Muscle layer of duodenum (tissue), 2 donors: Measurements from ENCODE around the gene PRKAR1B.

Experiments
- H3K27ac ChIP-seq: one replicate; pipeline ENCODE4 v1.7.0; 2013; ENCODE audit warnings: mild to moderate bottlenecking, low read length
- H3K27me3 ChIP-seq: one replicate; pipeline ENCODE4 v1.7.0; 2013; ENCODE audit warnings: low read depth, mild to moderate bottlenecking, control low read depth, low read length
- H3K36me3 ChIP-seq, 2 donors: one replicate each; pipeline ENCODE4 v1.7.0; 2013; ENCODE audit warnings: low read length in 2 of 2, control low read depth in 1 of 2, mild to moderate bottlenecking in 1 of 2; ENCODE audit not compliant: insufficient read depth in 2 of 2, control insufficient read depth in 1 of 2
- H3K4me1 ChIP-seq, 2 donors: one replicate each; pipeline ENCODE4 v1.7.0; 2013; ENCODE audit warnings: low read length in 2 of 2, mild to moderate bottlenecking in 2 of 2, control low read depth in 1 of 2, moderate library complexity in 1 of 2; ENCODE audit not compliant: insufficient read depth in 2 of 2, control insufficient read depth in 1 of 2
- H3K4me3 ChIP-seq, 2 donors: one replicate each; pipeline ENCODE4 v1.7.0; 2013; ENCODE audit warnings: low read length in 2 of 2, low read depth in 1 of 2, mild to moderate bottlenecking in 1 of 2
- H3K9me3 ChIP-seq, 2 donors: one replicate each; pipeline ENCODE4 v1.7.0; 2013; ENCODE audit warnings: low read length in 2 of 2, control low read depth in 1 of 2, mild to moderate bottlenecking in 1 of 2; ENCODE audit not compliant: control insufficient read depth in 1 of 2
- donor health status: healthy.

Gene PRKAR1B

DNA sequence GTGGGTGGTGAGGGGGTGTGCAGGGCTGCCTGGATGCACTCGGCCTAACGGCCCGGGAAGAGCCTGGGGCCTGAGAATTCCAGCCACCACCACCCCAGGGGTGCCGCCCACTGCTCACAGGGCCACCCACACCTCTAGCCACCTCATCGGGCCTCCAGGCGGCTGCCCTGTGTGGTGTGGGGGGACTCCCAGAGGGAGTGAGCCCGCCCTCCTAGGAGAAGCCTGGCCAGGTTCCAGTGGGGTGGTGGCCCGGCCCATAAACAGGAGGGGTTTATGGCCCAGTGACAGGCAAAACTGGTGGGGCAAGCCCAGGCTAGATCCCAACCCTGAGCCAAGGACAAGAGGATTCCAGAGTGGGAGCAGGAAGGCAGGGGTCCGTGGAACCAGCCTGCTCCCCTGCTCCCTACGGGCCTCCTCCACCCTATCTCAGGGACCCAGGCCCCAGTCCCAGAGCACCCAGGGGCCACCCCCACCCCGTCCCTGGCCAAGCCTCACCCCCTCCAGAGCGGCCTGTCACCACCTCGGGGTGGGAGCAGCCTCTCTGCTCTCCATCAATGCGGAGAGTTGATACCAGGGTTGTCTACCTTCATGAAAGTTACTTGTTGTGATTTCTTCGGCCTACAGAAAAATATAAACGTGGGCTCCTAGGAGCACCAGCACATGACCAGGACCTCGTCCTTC lies 187.2 kb downstream of the PRKAR1B start:
- Histone ChIP-seq H3K27me3 (no peaks in the 10 kb centered on the region), H3K4me3 (no peak overlapping the region), H3K4me1 (peaks cover 0 to 5% of the 10 kb centered on the region in 2 donors), H3K27ac (no peak overlapping the region), H3K36me3 (no peaks in the 10 kb centered on the region), H3K9me3 (no peaks in the 10 kb centered on the region)

- Histone ChIP-seq H3K27me3 (no peaks in the 10 kb centered on the region), H3K9me3 (no peaks in the 10 kb centered on the region), H3K4me1 (peaks cover 0 to 5% of the 10 kb centered on the region in 2 donors), H3K4me3 (no peak overlapping the region), H3K36me3 (no peaks in the 10 kb centered on the region), H3K27ac (no peak overlapping the region)
Measured at GRCh38 chr7:538764-539685, 188.1 kb downstream of the PRKAR1B start.

DNA sequence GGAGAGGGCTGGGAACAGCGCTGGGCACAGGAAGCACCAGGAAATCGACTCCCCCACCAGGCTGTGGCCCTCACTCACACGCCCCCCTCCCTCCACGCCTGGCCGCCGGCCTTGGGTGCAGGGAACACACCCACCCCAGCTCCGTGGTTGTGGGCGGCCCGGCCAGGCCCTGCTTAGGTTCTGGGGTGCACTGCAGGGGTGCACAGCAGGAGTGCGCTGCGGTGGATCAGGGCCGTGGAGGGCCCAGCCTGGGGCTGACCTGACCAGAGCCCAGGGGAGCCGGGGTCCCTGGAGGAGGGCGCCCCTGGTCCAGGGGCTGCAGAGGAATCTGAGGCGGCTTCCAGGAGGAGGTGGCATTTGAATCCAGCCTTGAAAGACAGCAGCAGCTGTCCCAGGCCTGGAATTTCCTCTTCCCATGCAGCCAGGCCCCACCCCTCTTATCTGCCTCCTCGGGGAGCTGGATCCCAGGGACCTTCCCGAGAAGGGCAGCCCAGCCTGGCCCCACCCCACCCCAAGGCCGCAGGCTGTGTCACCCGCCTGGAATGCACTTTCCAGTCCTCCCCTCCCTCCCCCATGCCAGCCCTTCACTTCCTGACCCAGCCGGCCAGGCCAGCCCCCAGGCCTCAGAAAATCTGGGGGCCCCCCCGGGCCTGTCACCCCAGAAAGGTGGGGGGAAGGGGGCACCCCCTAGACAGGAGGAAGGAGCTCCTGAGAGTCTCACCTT lies 189.0 kb downstream of the PRKAR1B start:
- H3K27ac ChIP-seq, result no peak overlapping the region
- peaks cover 0 to 5% of the 10 kb centered on the region in 2 donors for H3K4me1 ChIP-seq
- H3K9me3 ChIP-seq, result no peaks in the 10 kb centered on the region
- H3K27me3 ChIP-seq, result no peaks in the 10 kb centered on the region
- no peaks in the 10 kb centered on the region for H3K36me3 ChIP-seq
- H3K4me3 ChIP-seq, result no peak overlapping the region

- Histone ChIP-seq H3K27me3 (no peaks in the 10 kb centered on the region), H3K9me3 (no peaks in the 10 kb centered on the region), H3K27ac (no peak overlapping the region), H3K4me1 (no peaks in the 10 kb centered on the region), H3K4me3 (no peak overlapping the region), H3K36me3 (no peaks in the 10 kb centered on the region)
Measured at GRCh38 chr7:536231-536630, 190.8 kb downstream of the PRKAR1B start.

- no peaks in the 10 kb centered on the region for H3K36me3 ChIP-seq
- H3K4me1 ChIP-seq, result no peaks in the 10 kb centered on the region
- H3K27me3 ChIP-seq, result no peaks in the 10 kb centered on the region
- H3K4me3 ChIP-seq, result no peak overlapping the region
- no peak overlapping the region for H3K27ac ChIP-seq
- no peaks in the 10 kb centered on the region for H3K9me3 ChIP-seq
Measured at GRCh38 chr7:534959-535358, 192.1 kb downstream of the PRKAR1B start.

DNA sequence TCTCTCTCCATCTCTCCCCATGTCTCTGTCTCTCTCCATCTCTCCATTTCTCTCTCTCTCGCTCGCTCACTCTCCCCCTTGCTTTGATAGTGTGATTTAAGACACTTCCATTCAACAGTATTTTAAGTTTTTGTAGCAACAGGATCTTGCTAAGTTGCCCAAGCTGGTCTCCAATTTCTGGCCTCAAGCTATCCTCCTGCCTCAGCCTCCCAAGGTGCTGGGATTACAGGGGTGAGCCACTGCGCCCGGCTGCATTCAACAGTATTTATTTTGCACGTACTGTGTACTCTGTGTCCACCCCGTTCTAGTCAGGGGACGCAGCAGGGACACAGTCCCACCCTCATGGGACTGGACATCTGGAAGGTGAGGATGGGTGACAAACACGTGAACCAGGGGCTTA lies 193.0 kb downstream of the PRKAR1B start:
- Histone ChIP-seq H3K36me3 (no peaks in the 10 kb centered on the region), H3K4me3 (no peak overlapping the region), H3K4me1 (no peaks in the 10 kb centered on the region), H3K9me3 (no peaks in the 10 kb centered on the region), H3K27me3 (no peaks in the 10 kb centered on the region), H3K27ac (no peak overlapping the region)

- Histone ChIP-seq H3K27me3 (no peaks in the 10 kb centered on the region), H3K4me1 (no peaks in the 10 kb centered on the region), H3K4me3 (no peak overlapping the region), H3K36me3 (no peaks in the 10 kb centered on the region), H3K27ac (no peak overlapping the region), H3K9me3 (no peaks in the 10 kb centered on the region)
Measured at GRCh38 chr7:533266-533665, 193.8 kb downstream of the PRKAR1B start.

DNA sequence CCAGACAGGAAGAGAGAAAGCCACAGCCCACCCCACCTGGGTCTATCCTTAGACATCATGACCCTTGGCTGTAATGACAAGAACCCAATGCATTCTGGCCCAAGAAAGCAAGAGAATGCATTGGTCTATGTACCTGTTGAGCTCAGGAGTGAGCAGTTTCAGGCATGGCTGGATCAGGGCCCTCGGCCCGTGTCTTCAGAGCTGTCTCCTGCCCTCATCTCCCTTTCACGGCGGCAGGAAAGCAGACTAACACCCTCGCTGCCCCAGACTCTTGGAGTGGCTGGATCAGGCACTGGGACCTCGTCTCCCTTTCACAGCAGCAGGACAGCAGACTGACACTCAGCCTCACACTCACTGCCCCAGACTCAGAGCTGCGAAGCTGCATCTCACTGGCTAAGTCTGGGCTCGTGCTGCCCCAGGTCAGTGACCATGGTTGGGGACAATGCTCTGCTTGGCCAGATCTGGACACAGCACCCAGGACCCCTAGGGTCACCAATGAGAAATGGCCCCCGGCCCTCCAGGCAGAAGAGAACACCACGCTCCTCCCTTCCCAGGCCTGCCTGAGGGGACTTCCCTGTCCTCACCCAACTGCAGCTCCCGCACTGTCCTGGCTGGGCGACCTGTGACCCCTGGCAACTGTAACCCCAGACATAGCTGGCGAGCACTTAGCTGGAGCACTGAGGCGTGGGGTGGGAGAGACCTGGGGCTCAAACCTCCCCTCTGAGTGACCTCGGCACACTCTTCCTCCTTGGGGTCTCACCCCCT lies 194.5 kb downstream of the PRKAR1B start:
- Histone ChIP-seq H3K9me3 (no peaks in the 10 kb centered on the region), H3K27me3 (no peaks in the 10 kb centered on the region), H3K27ac (no peak overlapping the region), H3K4me1 (no peaks in the 10 kb centered on the region), H3K4me3 (no peak overlapping the region), H3K36me3 (no peaks in the 10 kb centered on the region)

- Histone ChIP-seq H3K27me3 (no peaks in the 10 kb centered on the region), H3K4me3 (no peak overlapping the region), H3K36me3 (no peaks in the 10 kb centered on the region), H3K9me3 (no peaks in the 10 kb centered on the region), H3K27ac (no peak overlapping the region), H3K4me1 (no peaks in the 10 kb centered on the region)
Measured at GRCh38 chr7:531777-532176, 195.3 kb downstream of the PRKAR1B start.

DNA sequence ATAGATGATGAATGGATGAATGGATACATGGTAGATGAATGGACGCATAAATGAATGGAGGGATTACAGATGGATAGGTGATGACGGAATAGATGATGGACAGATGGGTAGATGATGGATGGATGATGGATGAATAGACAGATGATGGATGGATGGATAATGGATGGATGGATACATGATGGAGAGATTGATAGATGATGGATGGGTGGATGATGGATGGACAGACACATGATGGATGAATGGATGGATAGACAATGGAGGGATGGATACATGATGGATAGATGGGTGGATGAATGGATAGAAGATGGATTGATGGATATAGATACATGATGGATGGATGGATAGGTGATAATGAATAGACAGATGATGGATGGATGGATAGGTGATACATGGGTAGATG lies 198.6 kb downstream of the PRKAR1B start:
- H3K36me3 ChIP-seq, result no peaks in the 10 kb centered on the region
- no peak overlapping the region for H3K4me3 ChIP-seq
- no peaks in the 10 kb centered on the region for H3K4me1 ChIP-seq
- no peak overlapping the region for H3K27ac ChIP-seq
- H3K9me3 ChIP-seq, result no peaks in the 10 kb centered on the region
- no peaks in the 10 kb centered on the region for H3K27me3 ChIP-seq

- H3K4me3 ChIP-seq, result no peak overlapping the region
- H3K4me1 ChIP-seq, result peaks cover 0 to under 1% of the 10 kb centered on the region in 2 donors
- H3K36me3 ChIP-seq, result no peaks in the 10 kb centered on the region
- no peaks in the 10 kb centered on the region for H3K9me3 ChIP-seq
- H3K27ac ChIP-seq, result no peak overlapping the region
- H3K27me3 ChIP-seq, result no peaks in the 10 kb centered on the region
Measured at GRCh38 chr7:527723-528122, 199.4 kb downstream of the PRKAR1B start.
